GM12878 (cell line): ENCODE measurements around the gene WDR59.

ENCODE experiments used
- BCL11A ChIP-seq: IDR thresholded peaks from 2 replicates; pipeline ENCODE4 v1.6.1; 2011; ENCODE audit warnings: low read depth, low read length
- MEF2A ChIP-seq: IDR thresholded peaks from 2 replicates; pipeline ENCODE4 v1.6.1; 2011; ENCODE audit warnings: low read depth, mild to moderate bottlenecking, low read length, moderate library complexity; ENCODE audit not compliant: insufficient read depth
- MYC ChIP-seq: IDR thresholded peaks from 2 replicates; pipeline ENCODE4 v1.6.1; 2011; ENCODE audit warnings: mild to moderate bottlenecking, low read length, moderate library complexity, inconsistent platforms; ENCODE audit not compliant: insufficient read depth, insufficient replicate concordance, insufficient read length, severe bottlenecking
- RCOR1 ChIP-seq: conservative IDR thresholded peaks from 2 replicates; pipeline ENCODE4 v1.6.1; 2012; ENCODE audit warnings: low read depth, low read length, improper control_type of control experiment
- TCF7 ChIP-seq: IDR thresholded peaks from 2 replicates; pipeline ENCODE4 v1.6.1; 2014; ENCODE audit warnings: antibody characterized with exemption, borderline replicate concordance
- TF ChIP-seq, protein P1 (sequence below), 3 experiments: IDR thresholded peaks in 2 of 3; conservative IDR thresholded peaks in 1 of 3; 2 replicates each; pipeline ENCODE4 v1.5.1; 2011; ENCODE audit warnings: low read depth in 3 of 3, low read length in 3 of 3, mild to moderate bottlenecking in 3 of 3, control low read depth in 2 of 3, moderate library complexity in 2 of 3, inconsistent platforms in 1 of 3, mixed read lengths in 1 of 3; ENCODE audit not compliant: control insufficient read depth in 2 of 3, insufficient read depth in 1 of 3; ENCODE audit errors: extremely low read depth in 1 of 3

DNA sequence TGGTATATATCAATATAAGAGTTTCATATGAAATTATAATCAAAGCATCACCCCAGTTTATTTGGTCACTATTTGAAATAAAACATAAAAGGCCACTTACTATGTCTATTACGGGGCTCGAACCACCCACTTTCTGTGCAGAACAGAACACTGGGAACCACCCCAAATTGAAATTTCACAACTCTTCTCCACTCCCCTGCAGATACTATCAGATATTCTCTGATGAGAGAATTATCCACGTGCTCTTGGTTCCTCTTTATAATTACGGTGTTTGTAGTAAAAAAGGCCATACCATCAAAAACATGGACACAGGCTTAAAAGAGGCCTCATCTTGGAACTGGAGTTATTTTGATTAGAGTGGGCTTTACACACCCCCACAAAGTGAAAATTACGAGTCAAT, 82.8 kb downstream of the WDR59 start:
- TF ChIP-seq BCL11A (no peak), MYC (no peak), TCF7 (no peak), MEF2A (no peak), RCOR1 (no peak)
- TF ChIP-seq, protein P1, sequence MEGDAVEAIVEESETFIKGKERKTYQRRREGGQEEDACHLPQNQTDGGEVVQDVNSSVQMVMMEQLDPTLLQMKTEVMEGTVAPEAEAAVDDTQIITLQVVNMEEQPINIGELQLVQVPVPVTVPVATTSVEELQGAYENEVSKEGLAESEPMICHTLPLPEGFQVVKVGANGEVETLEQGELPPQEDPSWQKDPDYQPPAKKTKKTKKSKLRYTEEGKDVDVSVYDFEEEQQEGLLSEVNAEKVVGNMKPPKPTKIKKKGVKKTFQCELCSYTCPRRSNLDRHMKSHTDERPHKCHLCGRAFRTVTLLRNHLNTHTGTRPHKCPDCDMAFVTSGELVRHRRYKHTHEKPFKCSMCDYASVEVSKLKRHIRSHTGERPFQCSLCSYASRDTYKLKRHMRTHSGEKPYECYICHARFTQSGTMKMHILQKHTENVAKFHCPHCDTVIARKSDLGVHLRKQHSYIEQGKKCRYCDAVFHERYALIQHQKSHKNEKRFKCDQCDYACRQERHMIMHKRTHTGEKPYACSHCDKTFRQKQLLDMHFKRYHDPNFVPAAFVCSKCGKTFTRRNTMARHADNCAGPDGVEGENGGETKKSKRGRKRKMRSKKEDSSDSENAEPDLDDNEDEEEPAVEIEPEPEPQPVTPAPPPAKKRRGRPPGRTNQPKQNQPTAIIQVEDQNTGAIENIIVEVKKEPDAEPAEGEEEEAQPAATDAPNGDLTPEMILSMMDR (IDR thresholded peaks at IDR 0.05 in 2 of 3, conservative IDR thresholded peaks at IDR 0.05 in 1 of 3; ENCODE audit: control insufficient read depth in 2 of 3, extremely low read depth in 1 of 3, insufficient read depth in 1 of 3, low read depth in 3 of 3, low read length in 3 of 3): no peak
